HG03064 (cell line): ENCODE data around the gene AGK.
A peak's percentile ranks its signal among the peaks of the same experiment; 100 is the strongest.
"Not testable (repeated sequence)": the region's sequence is repeated elsewhere in the genome, so short reads cannot be mapped to it uniquely, and the experiment has no call there.

ENCODE experiments used
- ATAC-seq: cut with Tn5 transposase; IDR thresholded peaks from one replicate; pipeline ENCODE4 v1.9.1; 2021; ENCODE audit warnings: low read depth; ENCODE audit not compliant: unreplicated experiment

AGK gene

DNA sequence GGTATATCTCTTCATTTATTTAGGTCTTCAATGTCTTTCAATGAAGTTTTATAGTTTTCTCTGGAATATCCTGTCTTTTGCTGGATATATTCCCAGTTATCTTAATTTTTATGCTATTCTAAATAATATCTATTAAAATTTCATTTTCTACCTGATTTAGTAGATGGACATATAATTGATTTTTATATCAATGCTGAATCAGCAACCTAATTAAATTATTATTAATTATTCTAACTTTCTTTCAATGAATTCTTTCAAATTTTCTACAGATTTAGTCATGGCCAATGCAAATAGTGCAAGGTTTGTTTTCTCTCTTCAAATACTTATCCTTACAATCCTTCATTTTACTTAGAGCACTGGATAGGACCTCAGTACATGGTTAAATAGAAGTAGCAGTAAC lies 94.0 kb downstream of the AGK start:
- ATAC-seq, result no peak

DNA sequence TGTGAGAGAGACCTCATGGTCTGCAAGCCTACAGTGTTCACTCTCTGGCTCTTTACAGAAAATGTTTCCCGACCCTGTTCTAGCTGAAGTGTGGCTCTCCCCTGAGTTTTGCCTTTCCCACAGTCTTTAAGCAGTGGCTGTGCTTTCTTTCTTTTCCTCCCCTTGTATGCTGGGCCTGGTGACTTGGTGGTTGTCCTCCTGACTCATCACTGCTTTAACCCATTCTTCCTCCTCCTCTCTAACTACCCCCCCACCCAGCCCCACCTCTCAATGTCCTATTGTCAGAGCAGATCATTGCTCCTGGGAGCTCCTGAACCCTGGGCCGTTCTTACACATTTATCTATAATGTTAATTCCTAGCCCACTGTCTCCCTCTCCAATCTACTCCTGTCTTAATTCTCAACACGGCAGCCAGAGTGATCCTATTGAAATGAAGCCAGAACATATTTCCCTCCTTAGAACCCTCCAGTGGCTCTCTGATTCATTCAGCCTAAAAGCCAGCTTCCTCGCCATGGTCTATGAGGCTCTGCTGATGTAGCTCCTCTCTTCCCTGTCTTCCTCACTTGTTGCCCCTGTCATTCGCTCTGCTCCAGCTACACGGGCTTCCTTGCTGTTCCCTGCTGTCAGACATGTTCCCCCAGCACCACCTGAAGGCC lies 95.7 kb downstream of the AGK start:
- ATAC-seq, result no peak

DNA sequence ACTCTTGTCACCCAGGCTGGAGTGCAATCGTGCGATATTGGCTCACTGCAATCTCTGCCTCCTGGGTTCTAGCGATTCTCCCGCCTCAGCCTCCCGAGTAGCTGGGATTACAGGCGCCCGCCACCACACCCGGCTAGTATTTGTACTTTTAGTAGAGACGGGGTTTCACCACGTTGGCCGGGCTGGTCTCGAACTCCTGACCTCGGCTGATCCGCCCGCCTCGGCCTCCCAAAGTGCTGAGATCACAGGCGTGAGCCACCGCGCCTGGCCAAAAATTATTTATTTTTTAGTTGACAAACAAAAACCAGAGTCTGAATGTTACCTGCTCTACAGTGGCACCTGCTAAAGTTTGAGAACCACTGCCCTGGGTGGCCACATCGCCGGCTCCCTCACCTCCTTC lies 96.5 kb downstream of the AGK start:
- ATAC-seq, result not testable (repeated sequence)

DNA sequence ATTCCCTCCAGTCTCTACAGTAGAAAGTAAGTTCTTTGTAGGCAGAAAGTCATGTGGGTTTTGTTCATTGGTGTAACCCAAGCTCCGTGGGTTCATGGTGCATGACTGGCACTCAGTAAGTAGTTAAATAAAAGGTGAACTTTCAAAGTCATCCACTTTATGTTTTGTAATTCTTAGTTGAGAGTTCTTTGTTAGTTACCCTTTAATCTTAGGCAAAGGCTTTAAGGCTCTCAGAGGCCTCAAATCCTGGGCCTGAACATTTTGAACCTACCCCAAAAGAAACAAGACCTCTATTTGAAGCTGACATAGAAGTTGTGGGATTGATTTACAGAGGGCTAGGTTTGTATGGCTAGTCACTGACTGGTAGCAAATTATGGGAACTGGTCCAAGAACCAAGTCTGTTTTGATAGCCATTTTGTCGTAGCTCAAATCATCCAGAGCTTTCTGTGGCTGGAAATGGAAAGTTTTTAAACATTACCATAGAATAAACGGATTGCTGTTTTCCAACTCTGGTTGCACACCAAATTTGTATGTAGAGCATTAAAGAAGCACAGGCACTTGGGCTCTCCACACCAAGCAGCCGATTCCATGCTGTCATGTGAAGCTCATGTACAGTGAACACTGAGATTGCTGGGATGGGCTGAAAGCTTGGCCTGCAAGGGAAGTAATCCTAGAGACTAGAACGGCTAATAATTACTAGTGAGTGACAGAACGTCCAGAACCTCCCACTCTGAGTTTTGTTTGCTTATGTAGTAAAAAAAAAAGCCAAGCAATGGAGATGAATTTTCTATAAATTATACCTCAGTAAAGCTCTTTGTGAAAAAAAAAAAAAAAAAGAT lies 97.3 kb downstream of the AGK start:
- no peak for ATAC-seq

DNA sequence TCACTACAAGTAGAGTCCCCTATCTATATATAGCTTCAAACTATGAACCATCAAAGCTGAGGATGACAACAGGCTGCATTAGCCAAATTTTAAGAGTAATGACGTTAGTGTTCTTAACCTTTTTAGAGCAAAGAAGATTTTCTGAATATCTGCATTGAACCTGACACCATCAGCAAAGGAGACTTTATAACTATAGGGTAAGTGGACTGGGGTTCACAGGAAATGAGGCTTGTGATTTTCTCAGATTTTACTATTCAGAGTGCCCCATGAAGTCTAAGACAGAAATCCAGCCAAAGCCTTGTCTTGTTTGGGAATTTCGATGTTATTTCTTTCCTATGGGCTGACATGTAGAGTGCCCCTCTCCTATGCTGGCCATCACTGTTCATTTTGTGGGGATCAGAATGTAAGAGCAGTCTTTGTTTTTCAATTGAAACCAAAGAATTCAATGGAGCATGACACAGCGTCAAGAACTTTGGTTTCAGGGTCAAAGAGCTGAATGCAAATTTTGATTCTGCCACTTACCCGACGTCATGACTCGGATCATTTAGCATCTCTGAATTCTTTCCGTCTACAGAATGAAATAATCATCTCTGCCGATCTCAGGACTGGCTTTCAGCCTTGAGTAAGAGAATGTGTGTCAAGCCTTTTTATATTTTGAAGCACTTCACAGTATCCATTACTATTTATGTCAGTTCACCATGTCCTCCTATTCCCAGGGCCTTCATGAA lies 98.1 kb downstream of the AGK start:
- ATAC-seq, result no peak

GRCh38 chr7:141649865-141650634 lies 98.8 kb downstream of the AGK start:
- ATAC-seq, result peak; percentile 55

DNA sequence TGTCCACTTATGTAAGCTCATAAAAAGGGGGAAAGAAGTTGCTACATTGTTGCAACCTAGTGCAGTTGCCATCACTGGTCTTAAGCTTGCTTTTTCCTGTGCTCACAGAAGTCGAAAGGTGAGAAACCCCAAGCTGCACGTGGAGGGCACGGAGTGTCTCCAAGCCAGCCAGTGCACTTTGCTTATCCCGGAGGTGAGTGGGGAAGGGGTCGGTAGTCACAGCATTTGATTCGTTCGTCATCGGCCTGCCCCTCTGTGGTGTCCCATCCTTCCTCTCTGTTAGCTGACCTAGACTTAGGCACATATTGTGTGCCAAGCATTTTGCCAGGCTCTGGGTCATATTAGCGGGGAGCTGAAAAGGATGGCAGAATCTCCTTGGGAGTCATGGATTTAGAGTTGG lies 100.2 kb downstream of the AGK start:
- no peak for ATAC-seq

GRCh38 chr7:141652691-141653090 lies 101.5 kb downstream of the AGK start:
- ATAC-seq, result no peak

- peak; percentile 69 for ATAC-seq
Measured at GRCh38 chr7:141654551-141654950, 103.3 kb downstream of the AGK start.

- no peak for ATAC-seq
Measured at GRCh38 chr7:141659501-141659900, 108.3 kb downstream of the AGK start.

GRCh38 chr7:141660259-141660658 lies 109.0 kb downstream of the AGK start:
- ATAC-seq, result no peak

GRCh38 chr7:141663081-141663849 lies 112.1 kb downstream of the AGK start:
- ATAC-seq, result no peak

GRCh38 chr7:141664450-141664849 lies 113.2 kb downstream of the AGK start:
- no peak for ATAC-seq

DNA sequence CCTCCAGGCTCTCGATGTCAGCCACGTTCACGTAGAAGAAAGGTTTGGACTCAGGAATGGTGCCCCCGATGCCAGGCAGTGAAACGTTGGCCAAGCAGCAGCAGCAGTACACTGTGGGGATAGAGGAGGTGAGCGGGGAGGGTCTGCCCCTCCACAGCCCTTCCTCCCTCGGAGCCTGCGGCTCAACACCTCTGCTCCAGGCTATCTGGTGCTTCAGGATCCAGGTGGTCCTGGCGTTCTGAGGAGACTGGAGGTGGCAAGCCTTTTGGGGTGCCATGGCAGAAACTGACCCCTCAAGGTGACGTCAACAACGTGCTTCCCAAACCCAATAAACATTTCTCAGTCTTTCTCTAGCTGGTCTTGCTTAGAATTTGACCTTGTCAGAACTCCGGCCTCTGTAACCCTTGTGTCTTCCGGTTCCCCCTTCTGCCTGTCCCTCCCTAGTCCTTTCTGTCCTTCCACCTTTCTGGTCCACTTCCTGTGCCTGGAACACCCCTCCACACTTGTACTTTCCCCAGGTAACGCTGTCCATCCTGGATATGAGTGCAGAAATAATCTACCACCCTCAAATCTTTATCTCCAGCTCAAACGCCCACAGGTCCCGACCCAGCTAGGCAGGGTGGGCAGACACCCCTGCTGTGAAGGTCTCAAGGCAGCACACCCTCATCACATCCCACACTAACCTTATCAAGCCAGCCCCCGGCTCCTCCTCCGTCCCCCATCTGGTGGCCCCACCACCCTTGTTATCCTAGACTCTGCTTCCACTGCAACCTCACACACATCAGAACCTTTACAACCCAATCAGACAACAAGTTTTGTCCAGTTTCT lies 114.2 kb downstream of the AGK start:
- ATAC-seq, result no peak

GRCh38 chr7:141666071-141666470 lies 114.9 kb downstream of the AGK start:
- ATAC-seq, result no peak

DNA sequence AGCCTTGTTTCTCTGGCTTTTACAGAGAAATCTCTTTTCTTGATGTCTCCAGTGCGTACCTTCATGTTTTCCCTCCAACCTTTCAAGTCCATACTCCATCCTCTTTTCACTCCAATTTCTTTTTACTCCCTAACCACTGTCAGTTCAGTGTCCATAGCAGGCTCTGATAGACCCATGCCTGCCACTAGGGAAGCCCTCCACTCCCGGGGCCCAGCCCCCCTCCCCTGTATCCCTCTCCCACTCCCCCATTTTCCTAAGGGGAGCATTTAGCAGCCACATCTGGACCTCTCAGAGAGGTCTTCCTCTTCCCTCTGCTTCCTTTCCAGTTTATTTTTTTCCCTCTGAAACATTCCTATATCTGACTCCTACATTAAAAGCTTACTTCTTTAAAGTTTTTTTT lies 117.6 kb downstream of the AGK start:
- ATAC-seq, result no peak

GRCh38 chr7:141671705-141672496 lies 120.7 kb downstream of the AGK start:
- no peak for ATAC-seq

DNA sequence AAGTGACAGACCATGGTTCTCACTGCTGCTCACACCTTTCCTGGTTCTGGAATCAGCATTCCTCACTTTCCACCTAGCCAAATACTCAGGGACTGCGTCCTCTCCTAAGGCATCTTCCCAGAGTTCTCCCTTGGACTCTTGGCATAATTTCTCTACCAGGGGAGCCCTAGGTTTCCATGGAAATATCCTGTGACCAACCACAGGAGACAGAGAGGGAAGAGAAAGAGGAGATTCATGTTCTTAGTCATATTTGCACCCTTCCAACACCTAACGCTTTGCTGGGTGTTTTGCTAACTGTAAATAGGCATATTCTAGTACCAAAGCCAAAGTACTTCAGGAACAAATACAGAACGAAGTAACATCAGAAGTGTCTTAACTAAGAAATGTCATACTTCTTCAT lies 122.1 kb downstream of the AGK start:
- no peak for ATAC-seq
